ENCODE results near the gene YBX1. TPM values are rescaled to one million over a fixed set of nuclear protein-coding genes. Genes with fewer than 3 reads are reported as not detected.
A peak's percentile ranks its signal among the peaks of the same experiment; 100 is the strongest.

The YBX1 gene
- total and polyA plus RNA-seq, 2 of the 13 experiments (the other 11 are each of a cell fraction or from before 2014, with no cell fraction given): 339 to 628 TPM

- no peak for TF ChIP-seq ZNF704 (CRISPR knock-in tag; IDR thresholded peaks at IDR 0.05; ENCODE audit: borderline replicate concordance)
- no peak for TF ChIP-seq SUZ12 (IDR thresholded peaks at IDR 0.05; ENCODE audit: low read depth, low read length)
- TF ChIP-seq NAIF1 (CRISPR knock-in tag; IDR thresholded peaks at IDR 0.05; ENCODE audit: borderline replicate concordance): peak; percentile 53; the same call in 1 of the 2 replicates
- no peak for TF ChIP-seq TRIM24 (CRISPR knock-in tag; IDR thresholded peaks at IDR 0.05)
- no peak for TF ChIP-seq TBL1XR1 (IDR thresholded peaks at IDR 0.05; ENCODE audit: borderline replicate concordance, low read length, partially characterized antibody)
- no peak for TF ChIP-seq ATF3 (CRISPR knock-in tag; IDR thresholded peaks at IDR 0.05)
- TF ChIP-seq CEBPZ (IDR thresholded peaks at IDR 0.05; ENCODE audit: low read length): peak; percentile 43; the same call in 1 of the 2 replicates
- TF ChIP-seq ZNF576 (CRISPR knock-in tag; IDR thresholded peaks at IDR 0.05): no peak
- 0 out of 2 replicates have a peak, but pooled peaks have one; percentile 41 for TF ChIP-seq ZNF275 (CRISPR knock-in tag; IDR thresholded peaks at IDR 0.05; ENCODE audit: borderline replicate concordance)
- TF ChIP-seq ZNF34 (CRISPR knock-in tag; IDR thresholded peaks at IDR 0.05; ENCODE audit: borderline replicate concordance): no peak; the same call in 1 of the 2 replicates
- TF ChIP-seq ZNF414 (CRISPR knock-in tag; IDR thresholded peaks at IDR 0.05): no peak
- TF ChIP-seq ZNF660 (CRISPR knock-in tag; IDR thresholded peaks at IDR 0.05; ENCODE audit: borderline replicate concordance, low read depth): no peak
- TF ChIP-seq SATB2 (CRISPR knock-in tag; IDR thresholded peaks at IDR 0.05): no peak
- 0 out of 2 replicates have a peak, but pooled peaks have one; percentile 73 for TF ChIP-seq BATF2 (CRISPR knock-in tag; IDR thresholded peaks at IDR 0.05)
- TF ChIP-seq RCOR2 (CRISPR knock-in tag; IDR thresholded peaks at IDR 0.05): no peak
- peak; percentile 96 for TF ChIP-seq NFYB (CRISPR knock-in tag; IDR thresholded peaks at IDR 0.05)
- 0 out of 2 replicates have a peak, but pooled peaks have one; percentile 49 for TF ChIP-seq ATF7-NPFF (CRISPR knock-in tag; IDR thresholded peaks at IDR 0.05; ENCODE audit: low read depth)
Observed at GRCh38 chr1:42681741-42682483, at the start of gene YBX1 (continued).

Data from HepG2 (cell line).